ENCODE data around the gene ALAD. TPM values are rescaled to one million over a fixed set of nuclear protein-coding genes. Genes with fewer than 3 reads are reported as not detected.

Gene ALAD
- total and polyA plus RNA-seq, 2 of the 8 experiments (the other 6 are each of a cell fraction or from before 2014, with no cell fraction given), result 8.2 to 15.3 TPM

- TF ChIP-seq CHD7 (IDR thresholded peaks at IDR 0.05; ENCODE audit: insufficient replicate concordance, low read length) (no peak), POLR2AphosphoS5 (IDR thresholded peaks at IDR 0.05; ENCODE audit: low read depth, low read length) (no peak), ATF2 (IDR thresholded peaks at IDR 0.05; ENCODE audit: low read length) (no peak), RNF2 (IDR thresholded peaks at IDR 0.05; ENCODE audit: borderline replicate concordance, low read depth, low read length, missing control alignments, poor library complexity, severe bottlenecking) (no peak)
These were observed 1.4 kb downstream of the ALAD start (continued) for GRCh38 chr9:113399646-113400200.

Data from H1 (cell line).